HEK293 (cell line): ENCODE data around the gene EIF4E2.

Experiments used
- CTCF ChIA-PET: fragments of 350-600 bp; formaldehyde crosslinking; extraction: SDS; loops from one replicate; lab custom pipeline; 2021; ENCODE audit warnings: antibody characterized with exemption; lab: Yijun Ruan, JAX
- POLR2A ChIA-PET: fragments of 300-600 bp; formaldehyde crosslinking; extraction: SDS; loops from one replicate; lab custom pipeline; 2020; ENCODE audit warnings: antibody characterized with exemption, inconsistent platforms; lab: Yijun Ruan, JAX
- H3K27ac ChIP-seq: fragments of 200-500 bp; sonication (Bioruptor generic); 2 replicates; pipeline ENCODE4 v1.5.1; 2014; ENCODE audit warnings: low read depth, low read length, control low read depth, inconsistent platforms; ENCODE audit errors: extremely low read depth
- H3K36me3 ChIP-seq, 2 experiments: fragments of 200-500 bp in 1 of 2; sonication (Bioruptor generic) in 1 of 2; 1 replicate in 1 of 2; 2 replicates in 1 of 2; pipeline ENCODE4 v1.5.1; 2014 to 2017; ENCODE audit warnings: inconsistent platforms in 2 of 2, low read length in 2 of 2; ENCODE audit not compliant: control insufficient read depth in 2 of 2, insufficient read depth in 1 of 2
- H3K4me1 ChIP-seq: fragments of 200-500 bp; sonication (Bioruptor generic); 2 replicates; pipeline ENCODE4 v1.5.1; 2014; ENCODE audit warnings: mild to moderate bottlenecking, low read length, inconsistent platforms; ENCODE audit not compliant: control insufficient read depth, insufficient read depth
- H3K4me3 ChIP-seq: 2 replicates; pipeline ENCODE4 v1.5.1; 2011; ENCODE audit warnings: low read depth, mild to moderate bottlenecking, control low read depth, low read length, moderate library complexity
- H3K9me3 ChIP-seq: fragments of 200-500 bp; sonication (Bioruptor generic); 2 replicates; pipeline ENCODE4 v1.5.1; 2014; ENCODE audit warnings: low read depth, low read length, inconsistent platforms; ENCODE audit not compliant: control insufficient read depth, insufficient read depth
- KLF1 ChIP-seq: fragments of 450-650 bp; formaldehyde crosslinking; IDR thresholded peaks from 2 replicates; pipeline ENCODE4 v1.5.1; 2016; ENCODE audit warnings: missing biosample characterization, missing genetic modification characterization
- SP3 ChIP-seq: fragments of 450-650 bp; formaldehyde crosslinking; IDR thresholded peaks from 2 replicates; pipeline ENCODE4 v1.5.1; 2016; ENCODE audit warnings: missing biosample characterization, missing genetic modification characterization
- SP7 ChIP-seq: fragments of 450-650 bp; formaldehyde crosslinking; IDR thresholded peaks from 2 replicates; pipeline ENCODE4 v1.5.1; 2016; ENCODE audit warnings: missing biosample characterization, missing genetic modification characterization
- ZBTB20 ChIP-seq: fragments of 450-650 bp; formaldehyde crosslinking; IDR thresholded peaks from 2 replicates; pipeline ENCODE4 v1.5.1; 2016; ENCODE audit warnings: missing biosample characterization, missing genetic modification characterization
- ZFHX2 ChIP-seq: fragments of 450-650 bp; formaldehyde crosslinking; conservative IDR thresholded peaks from 2 replicates; pipeline ENCODE4 v1.5.1; 2016; ENCODE audit warnings: missing biosample characterization, missing genetic modification characterization
- ZNF175 ChIP-seq: fragments of 450-650 bp; formaldehyde crosslinking; IDR thresholded peaks from 2 replicates; pipeline ENCODE4 v1.5.1; 2016; ENCODE audit warnings: missing biosample characterization, missing genetic modification characterization
- ZNF311 ChIP-seq: fragments of 450-650 bp; formaldehyde crosslinking; IDR thresholded peaks from 2 replicates; pipeline ENCODE4 v1.5.1; 2017; ENCODE audit warnings: missing biosample characterization, missing genetic modification characterization, borderline replicate concordance
- ZNF37A ChIP-seq: fragments of 450-650 bp; IDR thresholded peaks from 2 replicates; pipeline ENCODE4 v1.5.1; 2018; ENCODE audit warnings: missing biosample characterization, missing genetic modification characterization
- ZNF394 ChIP-seq: fragments of 450-650 bp; formaldehyde crosslinking; IDR thresholded peaks from 2 replicates; pipeline ENCODE4 v1.5.1; 2016; ENCODE audit warnings: missing biosample characterization, missing genetic modification characterization, mild to moderate bottlenecking, moderate library complexity, borderline replicate concordance
- ZNF426 ChIP-seq: fragments of 450-650 bp; formaldehyde crosslinking; IDR thresholded peaks from 2 replicates; pipeline ENCODE4 v1.5.1; 2017; ENCODE audit warnings: missing biosample characterization, missing genetic modification characterization, mild to moderate bottlenecking, inconsistent platforms, moderate library complexity
- ZNF544 ChIP-seq: fragments of 450-650 bp; formaldehyde crosslinking; IDR thresholded peaks from 2 replicates; pipeline ENCODE4 v1.5.0; 2017; ENCODE audit warnings: missing biosample characterization, missing genetic modification characterization
- ZNF610 ChIP-seq: fragments of 450-650 bp; formaldehyde crosslinking; IDR thresholded peaks from 2 replicates; pipeline ENCODE4 v1.5.1; 2016; ENCODE audit warnings: missing biosample characterization, missing genetic modification characterization, borderline replicate concordance
- ZNF623 ChIP-seq: fragments of 450-650 bp; formaldehyde crosslinking; IDR thresholded peaks from 2 replicates; pipeline ENCODE4 v1.5.1; 2016; ENCODE audit warnings: missing biosample characterization, missing genetic modification characterization
- ZNF768 ChIP-seq: fragments of 450-650 bp; formaldehyde crosslinking; IDR thresholded peaks from 2 replicates; pipeline ENCODE4 v1.5.1; 2018; ENCODE audit warnings: missing biosample characterization, mild to moderate bottlenecking, missing genetic modification characterization
- ZNF776 ChIP-seq: fragments of 450-650 bp; formaldehyde crosslinking; IDR thresholded peaks from 2 replicates; pipeline ENCODE4 v1.5.0; 2017; ENCODE audit warnings: missing biosample characterization, missing genetic modification characterization, borderline replicate concordance
- TF ChIP-seq, protein P1 (sequence below): fragments of 450-650 bp; formaldehyde crosslinking; IDR thresholded peaks from 2 replicates; pipeline ENCODE4 v1.5.1; 2016; ENCODE audit warnings: missing biosample characterization, missing genetic modification characterization
- TF ChIP-seq, protein P2 (sequence below): fragments of 450-650 bp; formaldehyde crosslinking; IDR thresholded peaks from 2 replicates; pipeline ENCODE4 v1.5.1; 2016; ENCODE audit warnings: missing biosample characterization, missing genetic modification characterization
- TF ChIP-seq, protein P3 (sequence below): fragments of 450-650 bp; formaldehyde crosslinking; IDR thresholded peaks from 2 replicates; pipeline ENCODE4 v1.5.1; 2016; ENCODE audit warnings: missing biosample characterization, missing genetic modification characterization
- TF ChIP-seq, protein P4 (sequence below): fragments of 450-650 bp; formaldehyde crosslinking; IDR thresholded peaks from 2 replicates; pipeline ENCODE4 v1.5.0; 2017; ENCODE audit warnings: missing biosample characterization, missing genetic modification characterization, borderline replicate concordance
- TF ChIP-seq, protein P5 (sequence below): fragments of 450-650 bp; formaldehyde crosslinking; IDR thresholded peaks from 2 replicates; pipeline ENCODE4; 2016; ENCODE audit warnings: missing biosample characterization, missing genetic modification characterization
- TF ChIP-seq, protein P6 (sequence below): fragments of 450-650 bp; formaldehyde crosslinking; IDR thresholded peaks from 2 replicates; pipeline ENCODE4 v1.5.1; 2016; ENCODE audit warnings: missing biosample characterization, missing genetic modification characterization, low read depth
- TF ChIP-seq, protein P7 (sequence below): fragments of 450-650 bp; formaldehyde crosslinking; IDR thresholded peaks from 2 replicates; pipeline ENCODE4 v1.5.1; 2016; ENCODE audit warnings: missing biosample characterization, missing genetic modification characterization

EIF4E2 gene

DNA sequence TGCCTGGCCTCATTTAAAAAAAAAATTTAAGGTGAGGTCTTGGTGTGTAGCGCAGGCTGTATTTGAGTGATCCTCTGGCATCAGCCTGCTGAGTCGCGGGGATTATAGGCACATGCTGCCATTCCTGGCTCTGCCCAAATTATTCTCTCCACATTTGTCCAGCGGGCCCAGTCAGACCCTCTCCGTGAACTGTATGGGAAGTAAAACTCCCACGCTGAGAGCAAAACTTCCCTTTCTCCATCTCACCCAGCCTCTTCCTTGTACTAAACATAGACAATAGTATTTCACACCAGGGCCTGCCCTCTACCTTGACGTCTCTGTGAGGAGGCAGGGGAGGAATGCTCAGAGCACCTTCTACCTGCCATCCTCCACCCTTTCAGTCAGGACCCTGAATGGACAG, 37.0 kb downstream of the EIF4E2 start:
- H3K36me3 ChIP-seq = peaks cover 0 to 16% of the 10 kb centered on the region in 2 experiments; a peak in 1 of 3 replicates
- no peaks in the 10 kb centered on the region for H3K9me3 ChIP-seq
- ChIA-PET CTCF (no interaction called here), POLR2A (interaction anchor here (1.7 kb wide), 1 partner anchor 37 kb away, joined by 4 read pairs; the partner anchor contains the start of genes EIF4E2 and TIGD1)
- no peaks in the 10 kb centered on the region for H3K4me1 ChIP-seq
- TF ChIP-seq ZNF768 (tag by site-specific recombination) (no peak), ZNF426 (tag by site-specific recombination) (no peak)
- TF ChIP-seq, protein P1, sequence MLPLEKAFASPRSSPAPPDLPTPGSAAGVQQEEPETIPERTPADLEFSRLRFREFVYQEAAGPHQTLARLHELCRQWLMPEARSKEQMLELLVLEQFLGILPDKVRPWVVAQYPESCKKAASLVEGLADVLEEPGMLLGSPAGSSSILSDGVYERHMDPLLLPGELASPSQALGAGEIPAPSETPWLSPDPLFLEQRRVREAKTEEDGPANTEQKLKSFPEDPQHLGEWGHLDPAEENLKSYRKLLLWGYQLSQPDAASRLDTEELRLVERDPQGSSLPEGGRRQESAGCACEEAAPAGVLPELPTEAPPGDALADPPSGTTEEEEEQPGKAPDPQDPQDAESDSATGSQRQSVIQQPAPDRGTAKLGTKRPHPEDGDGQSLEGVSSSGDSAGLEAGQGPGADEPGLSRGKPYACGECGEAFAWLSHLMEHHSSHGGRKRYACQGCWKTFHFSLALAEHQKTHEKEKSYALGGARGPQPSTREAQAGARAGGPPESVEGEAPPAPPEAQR (tag by site-specific recombination) = no peak
- no peak overlapping the region for H3K4me3 ChIP-seq
- H3K27ac ChIP-seq = no peak overlapping the region

DNA sequence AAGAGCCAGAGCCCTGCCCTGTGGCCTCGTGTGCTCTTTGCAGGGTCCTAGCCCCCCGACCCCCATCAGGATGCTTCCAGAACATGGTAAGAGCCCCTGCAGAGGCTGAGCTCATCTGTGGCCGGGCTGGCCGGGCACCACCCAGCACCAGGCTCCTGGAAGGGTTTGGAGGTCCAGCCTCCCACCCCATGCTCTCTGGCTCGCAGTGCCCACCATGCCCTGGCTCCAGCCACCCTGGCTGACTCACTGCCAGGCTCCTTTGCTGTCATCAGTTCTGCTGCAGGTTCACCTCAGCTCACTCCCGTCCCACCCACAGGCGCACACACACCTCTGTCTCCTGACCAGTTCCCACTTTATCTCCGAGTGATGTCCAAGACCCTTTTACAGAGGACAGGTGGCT, 37.5 kb downstream of the EIF4E2 start:
- ChIA-PET CTCF (no interaction called here), POLR2A (no interaction called here)
- no peak overlapping the region for H3K4me3 ChIP-seq
- no peaks in the 10 kb centered on the region for H3K4me1 ChIP-seq
- H3K36me3 ChIP-seq = peaks cover 0 to 10% of the 10 kb centered on the region in 2 experiments; a peak in 1 of 3 replicates
- no peaks in the 10 kb centered on the region for H3K9me3 ChIP-seq
- no peak for TF ChIP-seq ZNF544
- TF ChIP-seq, protein P2, sequence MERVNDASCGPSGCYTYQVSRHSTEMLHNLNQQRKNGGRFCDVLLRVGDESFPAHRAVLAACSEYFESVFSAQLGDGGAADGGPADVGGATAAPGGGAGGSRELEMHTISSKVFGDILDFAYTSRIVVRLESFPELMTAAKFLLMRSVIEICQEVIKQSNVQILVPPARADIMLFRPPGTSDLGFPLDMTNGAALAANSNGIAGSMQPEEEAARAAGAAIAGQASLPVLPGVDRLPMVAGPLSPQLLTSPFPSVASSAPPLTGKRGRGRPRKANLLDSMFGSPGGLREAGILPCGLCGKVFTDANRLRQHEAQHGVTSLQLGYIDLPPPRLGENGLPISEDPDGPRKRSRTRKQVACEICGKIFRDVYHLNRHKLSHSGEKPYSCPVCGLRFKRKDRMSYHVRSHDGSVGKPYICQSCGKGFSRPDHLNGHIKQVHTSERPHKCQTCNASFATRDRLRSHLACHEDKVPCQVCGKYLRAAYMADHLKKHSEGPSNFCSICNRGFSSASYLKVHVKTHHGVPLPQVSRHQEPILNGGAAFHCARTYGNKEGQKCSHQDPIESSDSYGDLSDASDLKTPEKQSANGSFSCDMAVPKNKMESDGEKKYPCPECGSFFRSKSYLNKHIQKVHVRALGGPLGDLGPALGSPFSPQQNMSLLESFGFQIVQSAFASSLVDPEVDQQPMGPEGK = no peak
- no peak for TF ChIP-seq ZNF623 (tag by site-specific recombination)
- no peak for TF ChIP-seq KLF1 (tag by site-specific recombination)
- TF ChIP-seq, protein P3, sequence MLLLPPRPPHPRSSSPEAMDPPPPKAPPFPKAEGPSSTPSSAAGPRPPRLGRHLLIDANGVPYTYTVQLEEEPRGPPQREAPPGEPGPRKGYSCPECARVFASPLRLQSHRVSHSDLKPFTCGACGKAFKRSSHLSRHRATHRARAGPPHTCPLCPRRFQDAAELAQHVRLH (tag by site-specific recombination) = no peak
- no peak for TF ChIP-seq ZNF37A
- TF ChIP-seq, protein P4, sequence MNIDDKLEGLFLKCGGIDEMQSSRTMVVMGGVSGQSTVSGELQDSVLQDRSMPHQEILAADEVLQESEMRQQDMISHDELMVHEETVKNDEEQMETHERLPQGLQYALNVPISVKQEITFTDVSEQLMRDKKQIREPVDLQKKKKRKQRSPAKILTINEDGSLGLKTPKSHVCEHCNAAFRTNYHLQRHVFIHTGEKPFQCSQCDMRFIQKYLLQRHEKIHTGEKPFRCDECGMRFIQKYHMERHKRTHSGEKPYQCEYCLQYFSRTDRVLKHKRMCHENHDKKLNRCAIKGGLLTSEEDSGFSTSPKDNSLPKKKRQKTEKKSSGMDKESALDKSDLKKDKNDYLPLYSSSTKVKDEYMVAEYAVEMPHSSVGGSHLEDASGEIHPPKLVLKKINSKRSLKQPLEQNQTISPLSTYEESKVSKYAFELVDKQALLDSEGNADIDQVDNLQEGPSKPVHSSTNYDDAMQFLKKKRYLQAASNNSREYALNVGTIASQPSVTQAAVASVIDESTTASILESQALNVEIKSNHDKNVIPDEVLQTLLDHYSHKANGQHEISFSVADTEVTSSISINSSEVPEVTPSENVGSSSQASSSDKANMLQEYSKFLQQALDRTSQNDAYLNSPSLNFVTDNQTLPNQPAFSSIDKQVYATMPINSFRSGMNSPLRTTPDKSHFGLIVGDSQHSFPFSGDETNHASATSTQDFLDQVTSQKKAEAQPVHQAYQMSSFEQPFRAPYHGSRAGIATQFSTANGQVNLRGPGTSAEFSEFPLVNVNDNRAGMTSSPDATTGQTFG (tag by site-specific recombination) = no peak
- no peak for TF ChIP-seq SP7 (tag by site-specific recombination)
- TF ChIP-seq SP3 = no peak
- TF ChIP-seq, protein P5, sequence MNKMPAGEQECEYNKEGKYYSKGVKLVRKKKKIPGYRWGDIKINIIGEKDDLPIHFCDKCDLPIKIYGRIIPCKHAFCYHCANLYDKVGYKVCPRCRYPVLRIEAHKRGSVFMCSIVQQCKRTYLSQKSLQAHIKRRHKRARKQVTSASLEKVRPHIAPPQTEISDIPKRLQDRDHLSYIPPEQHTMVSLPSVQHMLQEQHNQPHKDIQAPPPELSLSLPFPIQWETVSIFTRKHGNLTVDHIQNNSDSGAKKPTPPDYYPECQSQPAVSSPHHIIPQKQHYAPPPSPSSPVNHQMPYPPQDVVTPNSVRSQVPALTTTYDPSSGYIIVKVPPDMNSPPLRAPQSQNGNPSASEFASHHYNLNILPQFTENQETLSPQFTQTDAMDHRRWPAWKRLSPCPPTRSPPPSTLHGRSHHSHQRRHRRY (tag by site-specific recombination) = no peak
- TF ChIP-seq, protein P6, sequence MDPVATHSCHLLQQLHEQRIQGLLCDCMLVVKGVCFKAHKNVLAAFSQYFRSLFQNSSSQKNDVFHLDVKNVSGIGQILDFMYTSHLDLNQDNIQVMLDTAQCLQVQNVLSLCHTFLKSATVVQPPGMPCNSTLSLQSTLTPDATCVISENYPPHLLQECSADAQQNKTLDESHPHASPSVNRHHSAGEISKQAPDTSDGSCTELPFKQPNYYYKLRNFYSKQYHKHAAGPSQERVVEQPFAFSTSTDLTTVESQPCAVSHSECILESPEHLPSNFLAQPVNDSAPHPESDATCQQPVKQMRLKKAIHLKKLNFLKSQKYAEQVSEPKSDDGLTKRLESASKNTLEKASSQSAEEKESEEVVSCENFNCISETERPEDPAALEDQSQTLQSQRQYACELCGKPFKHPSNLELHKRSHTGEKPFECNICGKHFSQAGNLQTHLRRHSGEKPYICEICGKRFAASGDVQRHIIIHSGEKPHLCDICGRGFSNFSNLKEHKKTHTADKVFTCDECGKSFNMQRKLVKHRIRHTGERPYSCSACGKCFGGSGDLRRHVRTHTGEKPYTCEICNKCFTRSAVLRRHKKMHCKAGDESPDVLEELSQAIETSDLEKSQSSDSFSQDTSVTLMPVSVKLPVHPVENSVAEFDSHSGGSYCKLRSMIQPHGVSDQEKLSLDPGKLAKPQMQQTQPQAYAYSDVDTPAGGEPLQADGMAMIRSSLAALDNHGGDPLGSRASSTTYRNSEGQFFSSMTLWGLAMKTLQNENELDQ (tag by site-specific recombination) = no peak
- TF ChIP-seq ZNF394 (tag by site-specific recombination) = no peak
- TF ChIP-seq ZNF175 = no peak
- no peak for TF ChIP-seq ZFHX2 (tag by site-specific recombination)
- TF ChIP-seq ZNF610 = no peak
- TF ChIP-seq, protein P7, sequence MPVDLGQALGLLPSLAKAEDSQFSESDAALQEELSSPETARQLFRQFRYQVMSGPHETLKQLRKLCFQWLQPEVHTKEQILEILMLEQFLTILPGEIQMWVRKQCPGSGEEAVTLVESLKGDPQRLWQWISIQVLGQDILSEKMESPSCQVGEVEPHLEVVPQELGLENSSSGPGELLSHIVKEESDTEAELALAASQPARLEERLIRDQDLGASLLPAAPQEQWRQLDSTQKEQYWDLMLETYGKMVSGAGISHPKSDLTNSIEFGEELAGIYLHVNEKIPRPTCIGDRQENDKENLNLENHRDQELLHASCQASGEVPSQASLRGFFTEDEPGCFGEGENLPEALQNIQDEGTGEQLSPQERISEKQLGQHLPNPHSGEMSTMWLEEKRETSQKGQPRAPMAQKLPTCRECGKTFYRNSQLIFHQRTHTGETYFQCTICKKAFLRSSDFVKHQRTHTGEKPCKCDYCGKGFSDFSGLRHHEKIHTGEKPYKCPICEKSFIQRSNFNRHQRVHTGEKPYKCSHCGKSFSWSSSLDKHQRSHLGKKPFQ (tag by site-specific recombination) = no peak
- TF ChIP-seq ZNF776 (tag by site-specific recombination) = no peak
- no peak for TF ChIP-seq ZNF311 (tag by site-specific recombination)
- no peak for TF ChIP-seq ZBTB20 (tag by site-specific recombination)
- TF ChIP-seq ZNF426 (tag by site-specific recombination) = no peak
- H3K27ac ChIP-seq = no peak overlapping the region
